Lower leg skin (tissue), 4 donors: ENCODE results near the gene CGB2. TPM values are rescaled to one million over a fixed set of nuclear protein-coding genes. Genes with fewer than 3 reads are reported as not detected.

ENCODE experiments used
- DNase-seq, 2 donors: peaks; one replicate each; pipeline ENCODE4 v3.0.0-alpha.2; 2019; ENCODE audit warnings: low spot score in 2 of 2
- H3K4me3 ChIP-seq: fragments of 200-600 bp; sonication (generic); 2 replicates; pipeline ENCODE4 v1.5.1; 2017; ENCODE audit warnings: mild to moderate bottlenecking, low read depth; ENCODE audit not compliant: poor library complexity, severe bottlenecking
- CTCF ChIP-seq, 3 donors: fragments of 450-650 bp; IDR thresholded peaks; one replicate each; pipeline ENCODE4 v1.5.1; 2016; ENCODE audit warnings: antibody characterized with exemption in 3 of 3, mild to moderate bottlenecking in 3 of 3, moderate library complexity in 2 of 3
- POLR2A ChIP-seq, 2 donors: fragments of 450-650 bp; IDR thresholded peaks; one replicate each; pipeline ENCODE4 v1.6.1; 2016 to 2017; ENCODE audit warnings: antibody characterized with exemption in 2 of 2, mild to moderate bottlenecking in 1 of 2, moderate library complexity in 1 of 2
- WGBS, 2 donors: methylation state at CpG; one replicate each; pipeline ENCODE4 v1.1.5; 2018; 5-methylcytosine and 5-hydroxymethylcytosine counted together
- intact Hi-C: fragments of 100-400 bp; cut with DNase I; formaldehyde crosslinking; loops from one replicate; pipeline ENCODE4 v1.15.0; 2023; ENCODE audit warnings: low total_unique reads
- total RNA-seq, 4 donors: library from RNA; depleted of rRNA; stranded (reverse); fragments of >200 nt; gene quantifications; one replicate each; pipeline ENCODE4 v1.1.0, GENCODE V29; 2016

CGB2 gene
- total RNA-seq, 4 donors from 2014 or later = not detected

- DNase-seq = no peak
- intact Hi-C loops = no loop called here
- no peak overlapping the region for H3K4me3 ChIP-seq
- WGBS, 2 donors = 93 to 95% methylated on average over 9 of the region's 9 CpGs
- no peak for TF ChIP-seq CTCF (IDR thresholded peaks at IDR 0.05)
- TF ChIP-seq POLR2A (IDR thresholded peaks at IDR 0.05) = no peak
These were observed 42.8 kb upstream of the CGB2 start for GRCh38 chr19:48988860-48989259.

GRCh38 chr19:48989701-48990291 lies 41.9 kb upstream of the CGB2 start:
- no peak for TF ChIP-seq CTCF (IDR thresholded peaks at IDR 0.05)
- no peak for TF ChIP-seq POLR2A (IDR thresholded peaks at IDR 0.05)
- no peak overlapping the region for H3K4me3 ChIP-seq
- no peak for DNase-seq
- intact Hi-C loops = loop anchor here (10.0 kb wide), 1 partner anchor 155 kb away; no protein-coding TSS in a partner anchor
- 69 to 72% methylated on average over 16 to 17 of the region's 17 CpGs for WGBS, 2 donors

GRCh38 chr19:48990400-48990799 lies 41.3 kb upstream of the CGB2 start:
- 56 to 57% methylated on average over 4 of the region's 4 CpGs for WGBS, 2 donors

GRCh38 chr19:48991011-48991609 lies 40.6 kb upstream of the CGB2 start:
- TF ChIP-seq CTCF (IDR thresholded peaks at IDR 0.05) (no peak), POLR2A (IDR thresholded peaks at IDR 0.05) (no peak)
- 84 to 94% methylated on average over 21 to 22 of the region's 22 CpGs for WGBS, 2 donors
- intact Hi-C loops = loop anchor here (10.0 kb wide), 1 partner anchor 154 kb away; no protein-coding TSS in a partner anchor
- no peak for DNase-seq
- no peak overlapping the region for H3K4me3 ChIP-seq

More at GRCh38 chr19:48990400-48990799, 41.3 kb upstream of the CGB2 start:
- no peak for DNase-seq
- no peak overlapping the region for H3K4me3 ChIP-seq
- intact Hi-C loops = loop anchor here (10.0 kb wide), 1 partner anchor 154 kb away; no protein-coding TSS in a partner anchor
- no peak for TF ChIP-seq CTCF (IDR thresholded peaks at IDR 0.05)

GRCh38 chr19:48991873-48992580 lies 39.7 kb upstream of the CGB2 start:
- H3K4me3 ChIP-seq = peak overlapping the region; percentile 91
- intact Hi-C loops = loop anchor here (10.0 kb wide), 1 partner anchor 153 kb away; no protein-coding TSS in a partner anchor
- WGBS, 2 donors = 11 to 24% methylated on average over 8 of the region's 8 CpGs
- TF ChIP-seq POLR2A (IDR thresholded peaks at IDR 0.05) = no peak
- TF ChIP-seq CTCF (IDR thresholded peaks at IDR 0.05) = no peak
- peak; percentile 69 to 93 for DNase-seq
